Choroid plexus epithelial cell (primary cell): ENCODE measurements around the gene SOSTDC1.
"Not testable (repeated sequence)": the region's sequence is repeated elsewhere in the genome, so short reads cannot be mapped to it uniquely, and the experiment has no call there.

Experiments
- DNase-seq: peaks from one replicate; pipeline ENCODE4 v3.0.0-alpha.2; 2010; ENCODE audit warnings: low read depth
- H3K4me3 ChIP-seq: 2 replicates; pipeline ENCODE4 v1.5.1; 2011; ENCODE audit warnings: low read depth, mild to moderate bottlenecking, control low read depth, low read length, moderate library complexity
- TF ChIP-seq, protein P1 (sequence below): conservative IDR thresholded peaks from 2 replicates; pipeline ENCODE4 v1.5.1; 2011; ENCODE audit warnings: low read depth, mild to moderate bottlenecking, control low read depth, inconsistent platforms, low read length, moderate library complexity

SOSTDC1 gene, protein sequence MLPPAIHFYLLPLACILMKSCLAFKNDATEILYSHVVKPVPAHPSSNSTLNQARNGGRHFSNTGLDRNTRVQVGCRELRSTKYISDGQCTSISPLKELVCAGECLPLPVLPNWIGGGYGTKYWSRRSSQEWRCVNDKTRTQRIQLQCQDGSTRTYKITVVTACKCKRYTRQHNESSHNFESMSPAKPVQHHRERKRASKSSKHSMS

DNA sequence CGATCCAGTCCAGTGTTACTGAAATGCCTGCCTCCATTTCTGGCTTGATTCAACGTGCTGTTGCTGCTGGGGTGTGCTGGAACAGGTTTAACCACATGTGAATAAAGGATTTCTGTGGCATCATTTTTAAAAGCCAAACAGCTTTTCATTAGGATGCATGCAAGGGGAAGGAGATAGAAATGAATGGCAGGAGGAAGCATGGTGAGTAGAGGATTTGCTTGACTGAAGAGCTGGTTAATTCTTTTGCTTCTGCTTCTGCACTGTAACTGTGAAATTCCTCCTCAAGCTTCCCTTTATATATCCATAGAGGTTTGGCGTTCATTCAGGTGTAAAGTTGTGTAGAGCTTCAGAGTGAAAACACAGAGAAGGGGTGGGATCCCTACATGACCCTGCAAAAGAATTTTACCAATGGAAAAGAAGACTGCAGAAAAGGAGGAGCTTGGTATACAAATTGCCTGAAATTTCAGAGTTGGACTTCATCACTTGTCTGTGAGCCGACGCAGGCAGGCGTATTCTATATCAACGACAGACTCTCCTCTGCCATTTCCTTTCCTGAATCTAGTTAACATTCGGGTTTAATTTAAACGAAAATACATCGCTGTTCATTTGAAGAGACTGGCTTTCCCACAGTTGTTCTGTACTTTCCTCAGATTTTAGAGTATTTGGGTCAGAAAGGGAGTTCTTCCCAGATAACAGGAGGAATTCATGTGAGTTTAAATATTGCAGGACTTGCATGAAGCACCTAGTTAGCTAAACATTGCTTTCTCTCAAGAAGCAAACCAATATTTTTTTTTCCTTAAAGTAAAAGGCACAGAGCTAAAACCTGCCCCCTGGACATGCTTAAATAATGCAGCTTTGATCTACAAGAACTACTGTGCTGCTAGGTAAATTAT lies at the start of gene SOSTDC1:
Gene SOSTDC1, minus strand, starts transcription at position 270 of the 893 bp plus-strand sequence. Its CDS starts 70 bp downstream, at position 200.
- peak; percentile 28 for DNase-seq
- H3K4me3 ChIP-seq: peak within 1 kb of the TSS; percentile 17
- TF ChIP-seq, protein P1, sequence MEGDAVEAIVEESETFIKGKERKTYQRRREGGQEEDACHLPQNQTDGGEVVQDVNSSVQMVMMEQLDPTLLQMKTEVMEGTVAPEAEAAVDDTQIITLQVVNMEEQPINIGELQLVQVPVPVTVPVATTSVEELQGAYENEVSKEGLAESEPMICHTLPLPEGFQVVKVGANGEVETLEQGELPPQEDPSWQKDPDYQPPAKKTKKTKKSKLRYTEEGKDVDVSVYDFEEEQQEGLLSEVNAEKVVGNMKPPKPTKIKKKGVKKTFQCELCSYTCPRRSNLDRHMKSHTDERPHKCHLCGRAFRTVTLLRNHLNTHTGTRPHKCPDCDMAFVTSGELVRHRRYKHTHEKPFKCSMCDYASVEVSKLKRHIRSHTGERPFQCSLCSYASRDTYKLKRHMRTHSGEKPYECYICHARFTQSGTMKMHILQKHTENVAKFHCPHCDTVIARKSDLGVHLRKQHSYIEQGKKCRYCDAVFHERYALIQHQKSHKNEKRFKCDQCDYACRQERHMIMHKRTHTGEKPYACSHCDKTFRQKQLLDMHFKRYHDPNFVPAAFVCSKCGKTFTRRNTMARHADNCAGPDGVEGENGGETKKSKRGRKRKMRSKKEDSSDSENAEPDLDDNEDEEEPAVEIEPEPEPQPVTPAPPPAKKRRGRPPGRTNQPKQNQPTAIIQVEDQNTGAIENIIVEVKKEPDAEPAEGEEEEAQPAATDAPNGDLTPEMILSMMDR: no peak

DNA sequence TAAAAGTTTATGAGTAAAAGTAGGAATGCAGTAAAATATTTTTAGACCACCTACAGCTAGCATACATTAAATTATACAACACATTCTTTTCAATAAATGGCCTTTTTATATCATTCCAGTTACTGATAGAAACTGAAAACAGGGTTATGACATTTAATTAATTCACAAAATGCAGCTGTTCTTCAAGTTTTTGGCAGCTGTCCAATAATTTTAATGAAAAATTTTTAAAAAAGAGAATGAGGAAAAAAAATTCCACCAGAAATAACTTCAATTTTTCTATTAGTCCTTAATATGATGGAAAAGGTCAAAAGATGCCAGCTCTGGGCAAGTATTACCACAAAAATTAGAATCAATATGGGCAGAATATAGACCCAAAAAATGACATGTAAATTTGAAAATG lies 49.2 kb upstream of the SOSTDC1 start:
- no peak overlapping the region for H3K4me3 ChIP-seq
- TF ChIP-seq, protein P1: no peak
- no peak for DNase-seq

DNA sequence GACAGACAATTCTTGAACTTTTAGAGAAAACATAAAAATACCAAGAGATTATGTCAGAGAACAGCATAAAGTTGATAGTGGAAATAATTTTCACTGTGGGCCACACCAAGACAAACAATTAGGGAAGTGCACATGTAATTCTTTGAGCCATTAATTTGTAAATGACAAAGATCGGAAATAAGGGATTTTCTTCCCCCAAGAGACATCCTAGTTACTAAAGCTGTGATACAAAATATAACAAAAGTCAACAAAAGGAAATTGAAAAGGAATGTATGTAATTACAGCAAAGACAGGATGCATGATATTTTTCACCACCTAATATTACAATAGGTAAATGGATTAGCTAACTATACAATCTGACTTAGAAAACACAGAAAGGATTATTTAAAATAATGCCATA lies 48.7 kb upstream of the SOSTDC1 start:
- H3K4me3 ChIP-seq: no peak overlapping the region
- TF ChIP-seq, protein P1: no peak
- no peak for DNase-seq

DNA sequence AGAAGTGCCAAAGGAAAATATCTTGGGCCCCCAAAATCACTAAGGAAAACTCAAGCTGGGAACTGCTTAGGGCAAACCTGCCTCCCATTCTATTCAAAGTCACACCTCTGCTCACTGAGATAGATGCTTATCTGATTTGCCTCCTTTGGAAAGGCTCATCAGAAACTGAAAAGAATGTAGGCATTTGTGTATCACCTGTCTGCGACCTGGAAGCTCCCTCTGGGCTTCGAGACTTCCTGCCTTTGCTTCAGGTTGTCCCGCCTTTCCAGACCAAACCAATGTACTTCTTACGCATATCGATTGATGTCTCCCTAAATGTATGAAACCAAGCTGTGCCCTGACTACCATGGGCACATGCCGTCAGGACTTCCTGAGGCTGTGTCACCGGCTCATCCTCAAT lies 46.6 kb upstream of the SOSTDC1 start:
- no peak for DNase-seq
- TF ChIP-seq, protein P1: no peak
- no peak overlapping the region for H3K4me3 ChIP-seq

DNA sequence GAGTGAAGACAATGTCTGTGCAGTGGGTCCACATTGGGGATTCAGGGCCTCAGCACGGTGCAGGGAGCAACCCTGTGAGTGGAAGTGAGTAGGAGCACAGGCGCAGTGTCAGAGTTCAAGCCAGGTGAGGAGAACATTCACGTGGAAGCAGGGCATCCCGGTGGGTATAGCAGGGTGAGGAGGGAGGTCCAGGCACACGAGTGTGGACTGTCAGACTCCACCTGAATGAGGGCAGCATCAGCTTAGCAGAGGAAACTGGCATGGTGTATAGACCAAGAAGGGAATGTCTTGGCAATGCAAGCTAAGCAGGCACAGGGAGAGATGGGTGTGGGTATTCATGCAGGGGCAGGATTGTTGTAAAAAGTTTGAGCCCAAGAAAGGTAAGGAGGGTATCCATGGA lies 45.8 kb upstream of the SOSTDC1 start:
- DNase-seq: no peak
- H3K4me3 ChIP-seq: no peak overlapping the region
- TF ChIP-seq, protein P1: no peak

DNA sequence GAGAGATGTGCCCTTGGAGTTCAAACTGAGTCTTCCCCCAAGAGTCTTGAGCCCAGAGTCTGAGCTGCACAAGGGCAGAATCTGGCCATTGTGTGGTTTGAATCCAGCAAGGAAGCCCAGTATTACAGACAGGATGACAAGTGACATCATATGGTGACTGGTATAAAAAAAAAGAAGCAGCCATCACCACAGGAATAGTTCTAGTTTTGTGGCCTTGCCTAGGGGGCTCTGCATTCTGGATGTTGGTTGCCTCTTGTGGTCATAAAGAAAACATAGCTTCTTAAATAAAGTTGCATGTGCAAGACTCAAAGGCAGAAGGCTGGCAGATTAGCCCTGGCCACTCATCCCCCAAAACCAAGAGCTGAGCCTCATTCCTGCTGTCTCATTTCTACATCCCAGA lies 44.3 kb upstream of the SOSTDC1 start:
- no peak for DNase-seq
- TF ChIP-seq, protein P1: no peak
- no peak overlapping the region for H3K4me3 ChIP-seq

DNA sequence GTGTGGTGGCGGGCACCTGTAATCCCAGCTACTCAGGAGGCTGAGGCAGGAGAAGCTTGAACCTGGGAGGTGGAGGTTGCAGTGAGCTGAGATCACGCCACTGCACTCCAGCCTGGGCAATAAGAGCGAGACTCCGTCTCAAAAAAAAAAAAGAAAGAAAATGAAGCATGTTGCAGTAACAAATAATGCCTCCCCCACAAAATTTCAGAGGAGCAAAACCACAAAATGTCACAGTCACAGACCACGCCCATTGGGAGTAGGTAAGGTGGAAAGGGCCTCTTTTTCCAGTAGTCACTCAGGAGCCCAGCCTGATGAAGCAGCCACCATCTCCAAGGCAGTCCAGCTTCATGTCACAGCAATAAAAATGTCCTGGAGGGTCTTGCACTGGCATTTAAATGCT lies 40.9 kb upstream of the SOSTDC1 start:
- not testable (repeated sequence) for H3K4me3 ChIP-seq, DNase-seq
